Mesenchymal stem cell (in vitro differentiated cells and primary cell): Measurements from ENCODE around the gene NSG1.

Source experiments
- DNase-seq: peaks from one replicate; pipeline ENCODE4 v3.0.0-alpha.2; 2013
- H2AFZ ChIP-seq: one replicate; pipeline ENCODE4 v1.6.1; 2013; ENCODE audit warnings: low read depth, mild to moderate bottlenecking, control low read depth, inconsistent platforms, low read length, moderate library complexity
- H2AK5ac ChIP-seq: 2 replicates; pipeline ENCODE4 v1.6.1; 2013; ENCODE audit warnings: low read length, moderate library complexity, mild to moderate bottlenecking, inconsistent platforms; ENCODE audit not compliant: severe bottlenecking
- H2BK120ac ChIP-seq: one replicate; pipeline ENCODE4 v1.6.1; 2013; ENCODE audit warnings: low read depth, mild to moderate bottlenecking, inconsistent platforms, low read length, moderate library complexity
- H2BK12ac ChIP-seq, 2 experiments: one replicate each; pipeline ENCODE4 v1.6.1; 2013; ENCODE audit warnings: inconsistent platforms in 2 of 2, low read length in 2 of 2, mild to moderate bottlenecking in 2 of 2, moderate library complexity in 2 of 2, control low read depth in 1 of 2
- H2BK15ac ChIP-seq: one replicate; pipeline ENCODE4 v1.6.1; 2013; ENCODE audit warnings: mild to moderate bottlenecking, low read depth, inconsistent platforms; ENCODE audit not compliant: poor library complexity, severe bottlenecking
- H2BK5ac ChIP-seq: 2 replicates; pipeline ENCODE4 v1.6.1; 2013; ENCODE audit warnings: low read depth, mild to moderate bottlenecking, low read length, control low read depth, inconsistent platforms; ENCODE audit not compliant: poor library complexity, severe bottlenecking
- H3K14ac ChIP-seq, 2 experiments: one replicate each; pipeline ENCODE4 v1.6.1; 2013; ENCODE audit warnings: inconsistent platforms in 2 of 2, low read length in 2 of 2, control low read depth in 1 of 2, mild to moderate bottlenecking in 1 of 2, moderate library complexity in 1 of 2
- H3K18ac ChIP-seq, 2 experiments: one replicate each; pipeline ENCODE4 v1.6.1; 2013; ENCODE audit warnings: inconsistent platforms in 2 of 2, low read length in 2 of 2, control low read depth in 1 of 2, low read depth in 1 of 2, mild to moderate bottlenecking in 1 of 2
- H3K23ac ChIP-seq, 2 experiments: one replicate each; pipeline ENCODE4 v1.6.1; 2013; ENCODE audit warnings: inconsistent platforms in 2 of 2, low read length in 2 of 2, mild to moderate bottlenecking in 2 of 2, moderate library complexity in 2 of 2, control low read depth in 1 of 2
- H3K27ac ChIP-seq: 2 replicates; pipeline ENCODE4 v1.5.1; 2013; ENCODE audit warnings: mild to moderate bottlenecking, moderate library complexity, low read length, control low read depth, inconsistent platforms; ENCODE audit not compliant: poor library complexity, severe bottlenecking
- H3K27me3 ChIP-seq, 2 experiments: 2 replicates each; pipeline versions ENCODE4 v1.6.1 to v1.7.0; 2013; ENCODE audit warnings: low read length in 2 of 2, mild to moderate bottlenecking in 2 of 2, moderate library complexity in 2 of 2, control low read depth in 1 of 2, inconsistent platforms in 1 of 2; ENCODE audit not compliant: control insufficient read depth in 1 of 2, insufficient read depth in 1 of 2
- H3K36me3 ChIP-seq, 2 experiments: 2 replicates each; pipeline versions ENCODE4 v1.6.1 to v1.7.0; 2013; ENCODE audit warnings: low read length in 2 of 2, control low read depth in 1 of 2, inconsistent platforms in 1 of 2, low read depth in 1 of 2, mild to moderate bottlenecking in 1 of 2; ENCODE audit not compliant: insufficient read depth in 2 of 2, control insufficient read depth in 1 of 2
- H3K4ac ChIP-seq, 2 experiments: one replicate each; pipeline ENCODE4 v1.6.1; 2013; ENCODE audit warnings: inconsistent platforms in 2 of 2, low read length in 2 of 2, mild to moderate bottlenecking in 2 of 2, moderate library complexity in 2 of 2, control low read depth in 1 of 2, low read depth in 1 of 2
- H3K4me1 ChIP-seq: 2 replicates; pipeline ENCODE4 v1.6.1; 2013; ENCODE audit warnings: low read depth, low read length, control low read depth; ENCODE audit not compliant: control insufficient read depth, insufficient read depth
- H3K4me2 ChIP-seq: 2 replicates; pipeline ENCODE4 v1.6.1; 2013; ENCODE audit warnings: low read length, mild to moderate bottlenecking, inconsistent platforms; ENCODE audit not compliant: poor library complexity, severe bottlenecking
- H3K4me3 ChIP-seq, 2 experiments: 2 replicates each; pipeline versions ENCODE4 v1.5.1 to v1.7.0; 2013; ENCODE audit warnings: low read length in 2 of 2, mild to moderate bottlenecking in 2 of 2, control low read depth in 1 of 2, low read depth in 1 of 2; ENCODE audit not compliant: insufficient read depth in 1 of 2
- H3K79me1 ChIP-seq: replicated peaks from 2 replicates; pipeline ENCODE4 v1.6.1; 2013; ENCODE audit warnings: mild to moderate bottlenecking, control low read depth, low read length, inconsistent platforms; ENCODE audit not compliant: poor library complexity, severe bottlenecking
- H3K9ac ChIP-seq: 2 replicates; pipeline ENCODE4 v1.7.0; 2013; ENCODE audit warnings: mild to moderate bottlenecking, low read length, moderate library complexity
- H3K9me3 ChIP-seq: 2 replicates; pipeline ENCODE4 v1.7.0; 2013; ENCODE audit warnings: mild to moderate bottlenecking, low read length; ENCODE audit not compliant: control insufficient read depth
- H4K8ac ChIP-seq: one replicate; pipeline ENCODE4 v1.6.1; 2013; ENCODE audit warnings: inconsistent platforms, mild to moderate bottlenecking, low read length, moderate library complexity
- H4K91ac ChIP-seq: one replicate; pipeline ENCODE4 v1.6.1; 2013; ENCODE audit warnings: mild to moderate bottlenecking, low read length, inconsistent platforms
- WGBS: methylation state at CpG from one replicate; pipeline ENCODE4 v1.1.7; 2013; ENCODE audit warnings: mixed read lengths; 5-methylcytosine and 5-hydroxymethylcytosine counted together

The NSG1 gene

GRCh38 chr4:4422856-4423499, 36.1 kb downstream of the NSG1 start:
- peaks cover 1% of the 10 kb centered on the region for H3K79me1 ChIP-seq
- no peak overlapping the region for H2BK5ac ChIP-seq
- H2BK15ac ChIP-seq: no peak overlapping the region
- no peak for DNase-seq
- no peak overlapping the region for H2BK120ac ChIP-seq
- WGBS: 94% methylated on average over 10 of the region's 12 CpGs
- no peak overlapping the region for H3K27ac ChIP-seq
- no peak overlapping the region for H2AFZ ChIP-seq
- H3K9me3 ChIP-seq: no peaks in the 10 kb centered on the region
- H3K23ac ChIP-seq: no peak overlapping the region
- no peak overlapping the region for H3K14ac ChIP-seq
- H4K8ac ChIP-seq: no peak overlapping the region
- no peak overlapping the region for H3K4me2 ChIP-seq
- H3K4ac ChIP-seq: no peak overlapping the region
- no peak overlapping the region for H2AK5ac ChIP-seq
- peaks cover 60 to 74% of the 10 kb centered on the region in 2 experiments for H3K36me3 ChIP-seq
- no peak overlapping the region for H3K4me3 ChIP-seq
- peaks cover 13% of the 10 kb centered on the region for H3K4me1 ChIP-seq
- no peak overlapping the region for H2BK12ac ChIP-seq
- no peak overlapping the region for H3K9ac ChIP-seq
- H3K27me3 ChIP-seq: no peaks in the 10 kb centered on the region
- H4K91ac ChIP-seq: no peak overlapping the region
- H3K18ac ChIP-seq: no peak overlapping the region

GRCh38 chr4:4423706-4424498, 37.0 kb downstream of the NSG1 start:
- Histone ChIP-seq H2AK5ac (no peak overlapping the region), H4K8ac (no peak overlapping the region), H3K9me3 (no peaks in the 10 kb centered on the region), H3K27ac (no peak overlapping the region), H4K91ac (no peak overlapping the region), H2BK120ac (no peak overlapping the region), H2AFZ (no peak overlapping the region), H3K23ac (no peak overlapping the region), H3K27me3 (no peaks in the 10 kb centered on the region), H2BK12ac (no peak overlapping the region), H2BK5ac (no peak overlapping the region), H3K79me1 (peaks cover 4% of the 10 kb centered on the region), H3K4me3 (no peak overlapping the region), H3K14ac (no peak overlapping the region), H3K4me1 (peaks cover 15% of the 10 kb centered on the region), H3K4me2 (no peak overlapping the region), H3K18ac (no peak overlapping the region), H3K4ac (no peak overlapping the region), H3K36me3 (peaks cover 56 to 74% of the 10 kb centered on the region in 2 experiments), H3K9ac (no peak overlapping the region), H2BK15ac (no peak overlapping the region)
- WGBS: 85% methylated on average over 8 of the region's 9 CpGs
- DNase-seq: no peak

- Histone ChIP-seq H3K4me3 (no peak overlapping the region), H3K4ac (no peak overlapping the region), H3K36me3 (peaks cover 53 to 73% of the 10 kb centered on the region in 2 experiments), H3K23ac (no peak overlapping the region), H2AK5ac (no peak overlapping the region), H3K27ac (no peak overlapping the region), H4K91ac (no peak overlapping the region), H2BK5ac (no peak overlapping the region), H3K18ac (no peak overlapping the region), H3K27me3 (no peaks in the 10 kb centered on the region), H2BK15ac (no peak overlapping the region), H4K8ac (no peak overlapping the region), H2AFZ (no peak overlapping the region), H2BK120ac (no peak overlapping the region), H3K14ac (no peak overlapping the region), H3K79me1 (peaks cover 6% of the 10 kb centered on the region), H3K4me2 (no peak overlapping the region), H2BK12ac (no peak overlapping the region), H3K9ac (no peak overlapping the region), H3K4me1 (peaks cover 15% of the 10 kb centered on the region), H3K9me3 (no peaks in the 10 kb centered on the region)
- no peak for DNase-seq
- 99% methylated on average over 8 of the region's 8 CpGs for WGBS
Measured at GRCh38 chr4:4424499-4425115, 37.7 kb downstream of the NSG1 start.

DNA sequence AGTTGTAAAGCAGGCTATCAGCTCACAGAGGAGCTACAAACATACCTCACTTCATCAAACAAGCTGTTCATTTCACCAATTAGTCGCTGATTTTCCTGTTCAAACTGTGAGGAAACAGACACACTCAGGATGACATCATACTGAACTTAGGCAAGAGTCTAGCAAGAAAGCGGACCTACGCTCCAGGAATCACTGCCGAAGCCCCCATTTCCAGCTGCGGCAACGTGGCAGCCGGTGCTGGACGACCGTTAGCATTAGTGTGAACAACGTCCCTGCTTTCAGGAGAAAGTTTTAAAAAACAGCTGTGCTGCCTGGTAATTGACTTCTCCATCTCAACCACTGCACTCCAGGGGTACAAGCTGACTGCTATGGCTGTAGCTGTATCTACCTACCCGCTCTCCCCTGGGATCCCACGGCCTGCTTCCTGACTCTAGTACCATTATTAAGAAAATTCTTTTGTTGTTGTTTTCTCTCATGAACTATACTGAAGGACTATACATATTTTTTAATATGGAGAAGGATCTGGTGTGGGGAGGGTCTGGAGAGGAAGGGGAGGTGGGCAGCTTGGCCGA, 38.3 kb downstream of the NSG1 start:
- H3K36me3 ChIP-seq: peaks cover 47 to 70% of the 10 kb centered on the region in 2 experiments
- no peak overlapping the region for H3K9ac ChIP-seq
- H2BK5ac ChIP-seq: no peak overlapping the region
- H2AK5ac ChIP-seq: no peak overlapping the region
- H2BK12ac ChIP-seq: no peak overlapping the region
- H3K14ac ChIP-seq: no peak overlapping the region
- no peak overlapping the region for H4K91ac ChIP-seq
- H3K23ac ChIP-seq: no peak overlapping the region
- H2AFZ ChIP-seq: no peak overlapping the region
- H3K79me1 ChIP-seq: peaks cover 6% of the 10 kb centered on the region
- WGBS: 90% methylated on average over 11 of the region's 13 CpGs
- no peak overlapping the region for H3K18ac ChIP-seq
- DNase-seq: no peak
- no peak overlapping the region for H2BK120ac ChIP-seq
- H3K4me1 ChIP-seq: peaks cover 15% of the 10 kb centered on the region
- no peak overlapping the region for H3K4me2 ChIP-seq
- no peak overlapping the region for H3K27ac ChIP-seq
- H2BK15ac ChIP-seq: no peak overlapping the region
- no peak overlapping the region for H4K8ac ChIP-seq
- no peak overlapping the region for H3K4ac ChIP-seq
- H3K27me3 ChIP-seq: no peaks in the 10 kb centered on the region
- no peak overlapping the region for H3K4me3 ChIP-seq
- no peaks in the 10 kb centered on the region for H3K9me3 ChIP-seq
